ENCODE results near the gene FUT6. TPM values are rescaled to one million over a fixed set of nuclear protein-coding genes. Genes with fewer than 3 reads are reported as not detected.
"Not testable (repeated sequence)": the region's sequence is repeated elsewhere in the genome, so short reads cannot be mapped to it uniquely, and the experiment has no call there.

FUT6 gene
- total RNA-seq, 1 experiment from 2014 or later, result not detected

DNA sequence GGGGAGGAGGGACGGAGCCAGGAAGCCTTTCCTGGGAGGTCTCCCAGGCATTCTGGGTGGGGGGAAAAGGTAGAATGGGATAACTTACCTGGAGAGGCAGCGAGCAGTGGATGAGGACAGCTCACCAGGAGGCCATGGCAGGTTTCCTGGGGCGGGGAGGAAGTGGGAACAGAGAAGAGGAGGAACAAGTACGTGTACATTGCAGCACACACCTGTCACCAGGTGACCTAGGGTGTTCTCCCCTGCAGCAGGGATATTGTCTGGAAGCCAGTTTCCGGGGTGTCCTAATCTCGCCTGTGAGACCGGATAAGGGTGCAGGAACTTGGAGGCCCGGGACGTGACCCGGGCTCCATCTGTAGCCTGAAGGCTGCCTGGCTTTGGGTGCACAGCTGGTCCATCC is 11.8 kb upstream of the FUT6 start, which contains the start of gene FUT3:
Gene FUT3, minus strand, starts transcription at position 148 of the 400 bp plus-strand sequence.
- Histone ChIP-seq H3K27ac (ENCODE audit: low read depth, low read length, poor library complexity, severe bottlenecking) (no peak within 1 kb of the TSS), H3K27me3 (replicated peaks; ENCODE audit: insufficient read depth, low read depth, low read length, poor library complexity) (no peaks in the 10 kb centered on the region), H3K36me3 (ENCODE audit: insufficient read depth, low read length, poor library complexity, severe bottlenecking) (no peaks in the 10 kb centered on the region), H3K4me1 (ENCODE audit: insufficient read depth, low read length, poor library complexity, severe bottlenecking) (peaks cover 11% of the 10 kb centered on the region), H3K4me3 (ENCODE audit: low read depth, low read length, poor library complexity, severe bottlenecking) (no peak within 1 kb of the TSS), H3K9me3 (ENCODE audit: low read depth, low read length, poor library complexity, severe bottlenecking) (no peaks in the 10 kb centered on the region)
- POLR2A ChIA-PET (ENCODE audit: low non-redundant PET), result no interaction called here
- TF ChIP-seq EZH2 (IDR thresholded peaks at IDR 0.05; ENCODE audit: borderline replicate concordance, low read depth, low read length, poor library complexity, severe bottlenecking) (no peak), CTCF (conservative IDR thresholded peaks at IDR 0.05; ENCODE audit: low read depth, low read length) (no peak)
- no peak for DNase-seq (ENCODE audit: low spot score)
- CTCF ChIA-PET, result interaction anchor here (0.7 kb wide), 1 partner anchor 47 kb away, joined by 3 read pairs; no protein-coding TSS in a partner anchor
- intact Hi-C loops (cut with micrococcal nuclease; ENCODE audit: unreplicated experiment), result no loop called here
- no TSS peak for BruUV-seq (replicated peaks)

DNA sequence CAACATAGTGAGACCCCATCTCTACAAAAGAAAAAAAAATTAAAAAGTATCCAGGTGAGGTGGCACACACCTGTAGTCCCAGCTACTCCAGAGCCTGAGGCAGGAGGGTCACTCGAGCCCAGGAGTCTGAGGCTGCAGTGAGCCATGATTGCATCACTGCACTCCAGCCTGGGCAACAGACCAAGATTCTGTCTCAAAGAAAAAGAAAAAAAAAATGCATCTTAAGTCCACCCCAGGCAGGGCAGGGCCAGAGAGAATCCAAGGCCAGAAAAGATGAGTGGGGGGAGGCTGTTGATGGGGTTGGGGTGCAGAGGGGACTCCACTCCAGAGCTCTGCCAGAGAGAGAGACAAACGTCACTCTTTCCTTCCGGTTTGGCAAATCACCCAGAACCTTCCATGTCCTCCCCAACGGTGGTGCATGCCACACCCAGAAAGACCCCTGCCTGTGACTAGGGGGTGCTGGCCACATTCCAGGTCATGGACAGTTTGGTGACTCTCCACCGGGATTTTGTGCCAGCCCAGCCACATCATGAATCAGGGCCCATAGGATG is 11.3 kb upstream of the FUT6 start:
- Histone ChIP-seq H3K4me1 (ENCODE audit: insufficient read depth, low read length, poor library complexity, severe bottlenecking) (peaks cover 11% of the 10 kb centered on the region), H3K27me3 (replicated peaks; ENCODE audit: insufficient read depth, low read depth, low read length, poor library complexity) (no peaks in the 10 kb centered on the region), H3K9me3 (ENCODE audit: low read depth, low read length, poor library complexity, severe bottlenecking) (no peaks in the 10 kb centered on the region), H3K36me3 (ENCODE audit: insufficient read depth, low read length, poor library complexity, severe bottlenecking) (no peaks in the 10 kb centered on the region), H3K27ac (ENCODE audit: low read depth, low read length, poor library complexity, severe bottlenecking) (no peak overlapping the region), H3K4me3 (ENCODE audit: low read depth, low read length, poor library complexity, severe bottlenecking) (no peak overlapping the region)
- TF ChIP-seq EZH2 (IDR thresholded peaks at IDR 0.05; ENCODE audit: borderline replicate concordance, low read depth, low read length, poor library complexity, severe bottlenecking) (no peak), CTCF (conservative IDR thresholded peaks at IDR 0.05; ENCODE audit: low read depth, low read length) (no peak)
- BruUV-seq (replicated peaks), result no TSS peak
- CTCF ChIA-PET, result interaction anchor here (0.7 kb wide), 1 partner anchor 47 kb away, joined by 3 read pairs; no protein-coding TSS in a partner anchor
- DNase-seq (ENCODE audit: low spot score), result peak; percentile 43
- intact Hi-C loops (cut with micrococcal nuclease; ENCODE audit: unreplicated experiment), result no loop called here
- POLR2A ChIA-PET (ENCODE audit: low non-redundant PET), result no interaction called here

- intact Hi-C loops (cut with micrococcal nuclease; ENCODE audit: unreplicated experiment), result no loop called here
- TF ChIP-seq EZH2 (IDR thresholded peaks at IDR 0.05; ENCODE audit: borderline replicate concordance, low read depth, low read length, poor library complexity, severe bottlenecking) (no peak), CTCF (conservative IDR thresholded peaks at IDR 0.05; ENCODE audit: low read depth, low read length) (no peak)
- POLR2A ChIA-PET (ENCODE audit: low non-redundant PET), result no interaction called here
- Histone ChIP-seq H3K36me3 (ENCODE audit: insufficient read depth, low read length, poor library complexity, severe bottlenecking) (no peaks in the 10 kb centered on the region), H3K27me3 (replicated peaks; ENCODE audit: insufficient read depth, low read depth, low read length, poor library complexity) (no peaks in the 10 kb centered on the region), H3K4me3 (ENCODE audit: low read depth, low read length, poor library complexity, severe bottlenecking) (no peak overlapping the region), H3K4me1 (ENCODE audit: insufficient read depth, low read length, poor library complexity, severe bottlenecking) (peaks cover 11% of the 10 kb centered on the region), H3K9me3 (ENCODE audit: low read depth, low read length, poor library complexity, severe bottlenecking) (no peaks in the 10 kb centered on the region), H3K27ac (ENCODE audit: low read depth, low read length, poor library complexity, severe bottlenecking) (no peak overlapping the region)
- DNase-seq (ENCODE audit: low spot score), result no peak
- no TSS peak for BruUV-seq (replicated peaks)
- CTCF ChIA-PET, result no interaction called here
Observed at GRCh38 chr19:5850189-5850588, 10.7 kb upstream of the FUT6 start.

GRCh38 chr19:5848621-5849020 is 9.1 kb upstream of the FUT6 start:
- intact Hi-C loops (cut with micrococcal nuclease; ENCODE audit: unreplicated experiment); DNase-seq (ENCODE audit: low spot score): not testable (repeated sequence)

GRCh38 chr19:5847846-5848245 is 8.3 kb upstream of the FUT6 start:
- H3K27ac ChIP-seq (ENCODE audit: low read depth, low read length, poor library complexity, severe bottlenecking); intact Hi-C loops (cut with micrococcal nuclease; ENCODE audit: unreplicated experiment); CTCF ChIA-PET; H3K4me3 ChIP-seq (ENCODE audit: low read depth, low read length, poor library complexity, severe bottlenecking); POLR2A ChIA-PET (ENCODE audit: low non-redundant PET); DNase-seq (ENCODE audit: low spot score); H3K36me3 ChIP-seq (ENCODE audit: insufficient read depth, low read length, poor library complexity, severe bottlenecking); BruUV-seq (replicated peaks); H3K9me3 ChIP-seq (ENCODE audit: low read depth, low read length, poor library complexity, severe bottlenecking); H3K27me3 ChIP-seq (replicated peaks; ENCODE audit: insufficient read depth, low read depth, low read length, poor library complexity): not testable (repeated sequence)
- peaks cover 11% of the 10 kb centered on the region for H3K4me1 ChIP-seq (ENCODE audit: insufficient read depth, low read length, poor library complexity, severe bottlenecking)

More at GRCh38 chr19:5848621-5849020, 9.1 kb upstream of the FUT6 start:
- H3K36me3 ChIP-seq (ENCODE audit: insufficient read depth, low read length, poor library complexity, severe bottlenecking); POLR2A ChIA-PET (ENCODE audit: low non-redundant PET); H3K27me3 ChIP-seq (replicated peaks; ENCODE audit: insufficient read depth, low read depth, low read length, poor library complexity); BruUV-seq (replicated peaks); H3K4me3 ChIP-seq (ENCODE audit: low read depth, low read length, poor library complexity, severe bottlenecking); H3K9me3 ChIP-seq (ENCODE audit: low read depth, low read length, poor library complexity, severe bottlenecking); H3K27ac ChIP-seq (ENCODE audit: low read depth, low read length, poor library complexity, severe bottlenecking); CTCF ChIA-PET: not testable (repeated sequence)
- peaks cover 11% of the 10 kb centered on the region for H3K4me1 ChIP-seq (ENCODE audit: insufficient read depth, low read length, poor library complexity, severe bottlenecking)

All from A673 (cell line).